Measurements from ENCODE around the gene PPP6R1. TPM values are rescaled to one million over a fixed set of nuclear protein-coding genes. Genes with fewer than 3 reads are reported as not detected.

The PPP6R1 gene
- total and polyA plus RNA-seq, 8 donors: 19.5 to 112 (median 50.8) TPM

- Histone ChIP-seq H3K4me1 (peaks cover 14 to 33% (median 18%) of the 10 kb centered on the region in 4 donors), H3K36me3 (peaks cover 20 to 64% (median 60%) of the 10 kb centered on the region in 4 donors), H3K4me3 (no peak overlapping the region), H3K9me3 (no peaks in the 10 kb centered on the region), H3K27ac (no peak overlapping the region), H3K27me3 (no peaks in the 10 kb centered on the region)
- 81 to 93% (median 89%) methylated on average over 14 to 15 of the region's 15 CpGs for WGBS, 5 donors
- no peak for TF ChIP-seq POLR2A (IDR thresholded peaks at IDR 0.05)
- no peak for TF ChIP-seq POLR2AphosphoS5 (IDR thresholded peaks at IDR 0.05)
- TF ChIP-seq, protein P1, sequence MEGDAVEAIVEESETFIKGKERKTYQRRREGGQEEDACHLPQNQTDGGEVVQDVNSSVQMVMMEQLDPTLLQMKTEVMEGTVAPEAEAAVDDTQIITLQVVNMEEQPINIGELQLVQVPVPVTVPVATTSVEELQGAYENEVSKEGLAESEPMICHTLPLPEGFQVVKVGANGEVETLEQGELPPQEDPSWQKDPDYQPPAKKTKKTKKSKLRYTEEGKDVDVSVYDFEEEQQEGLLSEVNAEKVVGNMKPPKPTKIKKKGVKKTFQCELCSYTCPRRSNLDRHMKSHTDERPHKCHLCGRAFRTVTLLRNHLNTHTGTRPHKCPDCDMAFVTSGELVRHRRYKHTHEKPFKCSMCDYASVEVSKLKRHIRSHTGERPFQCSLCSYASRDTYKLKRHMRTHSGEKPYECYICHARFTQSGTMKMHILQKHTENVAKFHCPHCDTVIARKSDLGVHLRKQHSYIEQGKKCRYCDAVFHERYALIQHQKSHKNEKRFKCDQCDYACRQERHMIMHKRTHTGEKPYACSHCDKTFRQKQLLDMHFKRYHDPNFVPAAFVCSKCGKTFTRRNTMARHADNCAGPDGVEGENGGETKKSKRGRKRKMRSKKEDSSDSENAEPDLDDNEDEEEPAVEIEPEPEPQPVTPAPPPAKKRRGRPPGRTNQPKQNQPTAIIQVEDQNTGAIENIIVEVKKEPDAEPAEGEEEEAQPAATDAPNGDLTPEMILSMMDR (IDR thresholded peaks at IDR 0.05): no peak
- no peak for TF ChIP-seq EP300 (IDR thresholded peaks at IDR 0.05)
- DNase-seq: no peak
- intact Hi-C loops (cut with DNase I; ENCODE audit: low total_unique reads): no loop called here
These were observed 18.1 kb upstream of the PPP6R1 start for GRCh38 chr19:55276720-55277430.

DNA sequence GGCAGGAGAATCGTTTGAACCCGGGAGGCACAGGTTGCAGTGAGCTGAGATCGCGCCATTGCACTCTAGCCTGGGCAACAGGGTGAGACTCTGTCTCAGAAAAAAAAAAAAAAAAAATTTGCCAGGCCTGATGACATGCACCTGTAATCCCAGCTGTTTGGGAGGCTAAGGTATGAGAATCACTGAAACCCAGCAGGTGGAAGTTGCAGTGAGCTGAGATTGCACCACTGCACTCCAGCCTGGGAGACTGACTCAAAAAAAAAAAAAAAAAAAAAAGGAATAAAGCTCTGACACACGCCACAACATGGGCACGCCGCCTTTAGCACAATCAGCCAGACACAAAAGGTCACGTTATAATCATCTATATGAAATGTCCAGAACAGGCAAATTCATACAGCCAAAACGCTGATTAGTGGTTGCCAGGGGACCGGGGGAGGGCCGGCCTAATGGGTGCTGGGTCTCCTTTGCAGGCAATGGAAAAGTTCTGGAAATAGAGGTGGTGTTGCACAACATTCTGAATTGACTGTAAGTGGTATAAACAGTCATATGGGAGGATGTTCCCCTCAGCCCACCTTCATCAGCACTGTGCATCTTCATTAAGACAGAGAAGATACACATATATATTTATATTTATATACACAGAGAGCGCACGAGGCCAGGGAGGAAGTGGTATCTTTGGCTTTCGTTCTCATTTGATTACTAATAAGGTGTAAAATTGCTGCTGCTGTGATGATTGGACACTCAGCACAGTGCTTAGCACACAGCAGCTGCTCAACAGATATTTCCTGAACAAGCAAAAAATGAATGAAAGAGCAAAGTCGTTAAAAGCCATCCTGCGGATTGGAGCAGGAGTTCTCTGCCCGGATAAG, 17.3 kb upstream of the PPP6R1 start:
- intact Hi-C loops (cut with DNase I; ENCODE audit: low total_unique reads): no loop called here
- Histone ChIP-seq H3K4me1 (peaks cover 14 to 33% (median 18%) of the 10 kb centered on the region in 4 donors), H3K36me3 (peaks cover 20 to 72% (median 67%) of the 10 kb centered on the region in 4 donors), H3K4me3 (no peak overlapping the region), H3K9me3 (no peaks in the 10 kb centered on the region), H3K27ac (no peak overlapping the region), H3K27me3 (no peaks in the 10 kb centered on the region)
- no peak for DNase-seq
- WGBS, 5 donors: 75 to 81% (median 80%) methylated on average over 17 of the region's 17 CpGs
- TF ChIP-seq POLR2AphosphoS5 (IDR thresholded peaks at IDR 0.05) (no peak), EP300 (IDR thresholded peaks at IDR 0.05) (no peak), POLR2A (IDR thresholded peaks at IDR 0.05) (no peak)
- TF ChIP-seq, protein P1 (IDR thresholded peaks at IDR 0.05): no peak

- H3K9me3 ChIP-seq: no peaks in the 10 kb centered on the region
- H3K27ac ChIP-seq: no peak overlapping the region
- no peaks in the 10 kb centered on the region for H3K27me3 ChIP-seq
- peaks cover 20 to 90% (median 84%) of the 10 kb centered on the region in 4 donors for H3K36me3 ChIP-seq
- intact Hi-C loops (cut with DNase I; ENCODE audit: low total_unique reads): no loop called here
- WGBS, 5 donors: 91 to 96% (median 95%) methylated on average over 9 to 36 of the region's 36 CpGs
- no peak overlapping the region for H3K4me3 ChIP-seq
- DNase-seq: no peak
- peaks cover 3 to 17% (median 5%) of the 10 kb centered on the region in 4 donors for H3K4me1 ChIP-seq
- TF ChIP-seq, protein P1 (IDR thresholded peaks at IDR 0.05): no peak
- TF ChIP-seq POLR2A (IDR thresholded peaks at IDR 0.05): no peak
These were observed 15.3 kb upstream of the PPP6R1 start for GRCh38 chr19:55273978-55274707.

- H3K27ac ChIP-seq: no peak overlapping the region
- H3K9me3 ChIP-seq: no peaks in the 10 kb centered on the region
- no peak for TF ChIP-seq POLR2A (IDR thresholded peaks at IDR 0.05)
- no peak for TF ChIP-seq EP300 (IDR thresholded peaks at IDR 0.05)
- no peak for TF ChIP-seq POLR2AphosphoS5 (IDR thresholded peaks at IDR 0.05)
- TF ChIP-seq, protein P1 (IDR thresholded peaks at IDR 0.05): no peak
- intact Hi-C loops (cut with DNase I; ENCODE audit: low total_unique reads): no loop called here
- peaks cover 14 to 92% (median 80%) of the 10 kb centered on the region in 4 donors for H3K36me3 ChIP-seq
- no peak overlapping the region for H3K4me3 ChIP-seq
- 90 to 96% (median 93%) methylated on average over 18 of the region's 18 CpGs for WGBS, 5 donors
- DNase-seq: no peak
- H3K27me3 ChIP-seq: no peaks in the 10 kb centered on the region
- peaks cover 0 to 8% (median 0%) of the 10 kb centered on the region in 4 donors for H3K4me1 ChIP-seq
These were observed 13.3 kb upstream of the PPP6R1 start for GRCh38 chr19:55272142-55272541.

Data from stomach (tissue), 9 donors.